Neuronal stem cell (in vitro differentiated cells): Measurements from ENCODE around the gene MUC20.
"Not testable (repeated sequence)": the region's sequence is repeated elsewhere in the genome, so short reads cannot be mapped to it uniquely, and the experiment has no call there.

ENCODE experiments used
- DNase-seq: peaks from one replicate; pipeline ENCODE4 v3.0.0-alpha.2; 2013; ENCODE audit warnings: low spot score
- H2AFZ ChIP-seq: one replicate; pipeline ENCODE4 v1.6.1; 2013; ENCODE audit warnings: mild to moderate bottlenecking, low read length, inconsistent platforms
- H2AK5ac ChIP-seq: 2 replicates; pipeline ENCODE4 v1.6.1; 2013; ENCODE audit warnings: low read depth, mild to moderate bottlenecking, inconsistent platforms, low read length, moderate library complexity, mixed read lengths
- H2BK120ac ChIP-seq: 2 replicates; pipeline ENCODE4 v1.6.1; 2013; ENCODE audit warnings: low read depth, mild to moderate bottlenecking, inconsistent platforms, low read length, moderate library complexity, mixed read lengths
- H2BK12ac ChIP-seq: one replicate; pipeline ENCODE4 v1.6.1; 2013; ENCODE audit warnings: low read length, inconsistent platforms
- H2BK15ac ChIP-seq: 2 replicates; pipeline ENCODE4 v1.6.1; 2013; ENCODE audit warnings: mild to moderate bottlenecking, low read length, inconsistent platforms, mixed read lengths
- H2BK5ac ChIP-seq: one replicate; pipeline ENCODE4 v1.6.1; 2013; ENCODE audit warnings: inconsistent platforms, mild to moderate bottlenecking, low read length, moderate library complexity
- H3K14ac ChIP-seq: one replicate; pipeline ENCODE4 v1.6.1; 2013; ENCODE audit warnings: low read length, inconsistent platforms
- H3K18ac ChIP-seq: 2 replicates; pipeline ENCODE4 v1.6.1; 2013; ENCODE audit warnings: low read length, inconsistent platforms
- H3K23ac ChIP-seq: 2 replicates; pipeline ENCODE4 v1.6.1; 2013; ENCODE audit warnings: low read depth, mild to moderate bottlenecking, mixed read lengths, low read length, inconsistent platforms; ENCODE audit not compliant: poor library complexity
- H3K27ac ChIP-seq: replicated peaks from 3 replicates; pipeline ENCODE4 v1.5.1; 2013; ENCODE audit warnings: low read length, inconsistent platforms
- H3K27me3 ChIP-seq, 3 experiments: 2 replicates each; pipeline ENCODE4 v1.6.1; 2013; ENCODE audit warnings: low read length in 3 of 3, mild to moderate bottlenecking in 2 of 3, inconsistent platforms in 1 of 3, low read depth in 1 of 3, mixed read lengths in 1 of 3, moderate library complexity in 1 of 3; ENCODE audit not compliant: control insufficient read depth in 3 of 3, insufficient read depth in 3 of 3
- H3K36me3 ChIP-seq, 2 donors: replicated peaks in 1 of 2; 2 replicates each; pipeline ENCODE4 v1.6.1; 2013; ENCODE audit warnings: low read length in 2 of 2; ENCODE audit not compliant: control insufficient read depth in 2 of 2, insufficient read depth in 2 of 2
- H3K4ac ChIP-seq: 2 replicates; pipeline ENCODE4 v1.6.1; 2013; ENCODE audit warnings: inconsistent platforms, mild to moderate bottlenecking, low read length, moderate library complexity
- H3K4me1 ChIP-seq, 2 donors: 1 replicate in 1 of 2; 2 replicates in 1 of 2; pipeline ENCODE4 v1.6.1; 2013; ENCODE audit warnings: low read length in 2 of 2, low read depth in 1 of 2; ENCODE audit not compliant: control insufficient read depth in 2 of 2, insufficient read depth in 1 of 2
- H3K4me2 ChIP-seq: one replicate; pipeline ENCODE4 v1.6.1; 2013; ENCODE audit warnings: mild to moderate bottlenecking, low read length, inconsistent platforms; ENCODE audit not compliant: insufficient read depth, poor library complexity, severe bottlenecking
- H3K4me3 ChIP-seq, 2 donors: 2 replicates each; pipeline ENCODE4 v1.5.1; 2013; ENCODE audit warnings: low read length in 2 of 2, mild to moderate bottlenecking in 2 of 2, inconsistent platforms in 1 of 2, moderate library complexity in 1 of 2
- H3K79me1 ChIP-seq: one replicate; pipeline ENCODE4 v1.6.1; 2013; ENCODE audit warnings: low read depth, mild to moderate bottlenecking, inconsistent platforms, low read length, moderate library complexity
- H3K9ac ChIP-seq: one replicate; pipeline ENCODE4 v1.6.1; 2013; ENCODE audit warnings: mild to moderate bottlenecking, low read depth, low read length, inconsistent platforms; ENCODE audit not compliant: poor library complexity
- H3K9me3 ChIP-seq, 2 donors: replicated peaks in 1 of 2; 2 replicates each; pipeline versions ENCODE3 to v1.6.1; 2013; ENCODE audit warnings: low read length in 2 of 2, mild to moderate bottlenecking in 2 of 2, inconsistent platforms in 1 of 2, low read depth in 1 of 2, mixed read lengths in 1 of 2, moderate library complexity in 1 of 2; ENCODE audit not compliant: control insufficient read depth in 2 of 2, insufficient read depth in 1 of 2
- H4K8ac ChIP-seq: one replicate; pipeline ENCODE4 v1.6.1; 2013; ENCODE audit warnings: low read depth, mild to moderate bottlenecking, inconsistent platforms, low read length, moderate library complexity
- H4K91ac ChIP-seq: one replicate; pipeline ENCODE4 v1.6.1; 2013; ENCODE audit warnings: low read length, low read depth, mild to moderate bottlenecking, inconsistent platforms; ENCODE audit not compliant: poor library complexity
- WGBS, 2 donors: extraction: QIAGEN DNeasy Blood & Tissue Kit; methylation state at CpG; one replicate each; pipeline ENCODE4 v1.1.7; 2013; ENCODE audit warnings: missing lambda C conversion rate in 2 of 2, mixed read lengths in 1 of 2; ENCODE audit not compliant: insufficient read length in 2 of 2, insufficient replicate concordance in 1 of 2; ENCODE audit errors: extremely low coverage in 2 of 2; 5-methylcytosine and 5-hydroxymethylcytosine counted together

The MUC20 gene

DNA sequence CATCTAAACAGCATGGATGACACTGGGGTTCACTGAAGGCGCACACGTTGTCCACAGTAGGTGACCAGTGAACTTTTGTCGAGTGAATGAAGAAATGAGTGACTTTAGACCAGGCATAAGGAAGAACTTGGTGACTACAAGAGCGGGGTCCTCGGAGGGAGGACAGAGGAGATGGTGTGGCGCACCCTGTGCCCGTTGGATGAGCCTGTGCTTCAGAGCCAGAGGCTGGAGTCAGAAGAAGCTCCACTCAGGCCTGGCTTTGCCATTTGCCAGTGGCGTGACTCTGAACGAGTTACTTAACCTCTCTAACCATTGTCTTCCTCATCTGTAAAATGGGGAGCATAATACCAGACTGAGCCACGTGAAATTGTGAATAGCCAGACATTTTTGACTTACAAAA is 48.8 kb downstream of the MUC20 start:
- no peak overlapping the region for H2BK5ac ChIP-seq
- H3K27ac ChIP-seq = no peak overlapping the region
- no peak overlapping the region for H2AK5ac ChIP-seq
- no peak overlapping the region for H2AFZ ChIP-seq
- H2BK120ac ChIP-seq = no peak overlapping the region
- no peak overlapping the region for H3K9ac ChIP-seq
- H3K4me1 ChIP-seq = no peaks in the 10 kb centered on the region
- peak overlapping the region; percentile 34 for H3K23ac ChIP-seq
- H2BK15ac ChIP-seq = no peak overlapping the region
- no peaks in the 10 kb centered on the region for H3K9me3 ChIP-seq
- H3K79me1 ChIP-seq = peaks cover 1% of the 10 kb centered on the region
- no peak overlapping the region for H3K4me2 ChIP-seq
- H3K4ac ChIP-seq = peak overlapping the region; percentile 10
- H3K36me3 ChIP-seq = no peaks in the 10 kb centered on the region
- DNase-seq = no peak
- no peak overlapping the region for H2BK12ac ChIP-seq
- no peak overlapping the region for H3K4me3 ChIP-seq
- H4K8ac ChIP-seq = no peak overlapping the region
- H3K27me3 ChIP-seq = peaks cover 0 to 3% (median 0%) of the 10 kb centered on the region in 3 experiments
- no peak overlapping the region for H3K14ac ChIP-seq
- H4K91ac ChIP-seq = no peak overlapping the region
- H3K18ac ChIP-seq = no peak overlapping the region
- WGBS, 2 donors = no CpG with 5 or more reads among the region's 10 CpGs

DNA sequence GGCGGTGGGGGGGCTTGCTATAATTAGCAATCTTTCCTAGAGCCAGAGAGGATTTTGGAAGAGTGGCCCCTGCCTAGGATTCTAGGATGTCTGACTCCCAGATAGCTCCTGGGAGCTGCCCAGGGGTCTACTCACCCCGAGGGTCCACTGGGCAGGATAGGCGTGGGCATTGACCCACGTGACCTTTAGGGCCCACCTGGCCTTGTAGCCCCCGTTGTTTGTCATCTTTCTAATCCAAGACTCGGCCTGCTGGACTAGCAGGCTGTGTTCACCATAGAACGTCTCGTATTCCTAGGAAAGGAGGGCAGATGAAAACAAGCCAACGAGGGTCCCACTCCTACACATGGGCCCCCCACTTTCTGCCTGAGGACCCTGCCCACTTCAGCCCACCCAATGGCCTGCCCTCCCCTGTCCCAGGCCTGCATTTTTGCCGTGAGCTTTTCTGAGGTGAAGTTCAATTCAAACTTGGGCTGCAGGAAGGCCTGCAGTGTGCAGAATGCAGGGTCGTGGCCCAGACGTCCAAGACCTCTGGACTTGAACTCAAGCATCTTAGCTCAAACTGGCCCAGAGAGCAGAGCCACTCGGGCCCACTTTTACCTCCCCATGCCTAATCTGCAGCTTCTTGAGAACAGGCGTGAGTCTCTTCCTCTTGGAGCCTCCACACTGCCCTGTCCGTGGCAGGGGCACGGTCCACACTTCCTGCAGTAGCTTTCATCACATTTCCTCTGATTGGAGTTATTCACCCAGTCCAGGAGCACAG is 49.5 kb downstream of the MUC20 start:
- H3K23ac ChIP-seq = no peak overlapping the region
- H4K8ac ChIP-seq = no peak overlapping the region
- no peak overlapping the region for H3K4ac ChIP-seq
- DNase-seq = no peak
- no peak overlapping the region for H2BK15ac ChIP-seq
- no peak overlapping the region for H3K27ac ChIP-seq
- no peak overlapping the region for H4K91ac ChIP-seq
- no peak overlapping the region for H3K4me3 ChIP-seq
- H2BK5ac ChIP-seq = no peak overlapping the region
- no peaks in the 10 kb centered on the region for H3K9me3 ChIP-seq
- peaks cover 1% of the 10 kb centered on the region for H3K79me1 ChIP-seq
- H3K4me1 ChIP-seq = no peaks in the 10 kb centered on the region
- no peak overlapping the region for H3K9ac ChIP-seq
- no peak overlapping the region for H3K14ac ChIP-seq
- no CpG with 5 or more reads among the region's 16 CpGs for WGBS, 2 donors
- no peak overlapping the region for H2BK12ac ChIP-seq
- H2BK120ac ChIP-seq = no peak overlapping the region
- no peak overlapping the region for H3K18ac ChIP-seq
- H3K27me3 ChIP-seq = peaks cover 0 to 2% (median 0%) of the 10 kb centered on the region in 3 experiments
- no peak overlapping the region for H2AK5ac ChIP-seq
- no peak overlapping the region for H3K4me2 ChIP-seq
- no peak overlapping the region for H2AFZ ChIP-seq
- no peaks in the 10 kb centered on the region for H3K36me3 ChIP-seq

DNA sequence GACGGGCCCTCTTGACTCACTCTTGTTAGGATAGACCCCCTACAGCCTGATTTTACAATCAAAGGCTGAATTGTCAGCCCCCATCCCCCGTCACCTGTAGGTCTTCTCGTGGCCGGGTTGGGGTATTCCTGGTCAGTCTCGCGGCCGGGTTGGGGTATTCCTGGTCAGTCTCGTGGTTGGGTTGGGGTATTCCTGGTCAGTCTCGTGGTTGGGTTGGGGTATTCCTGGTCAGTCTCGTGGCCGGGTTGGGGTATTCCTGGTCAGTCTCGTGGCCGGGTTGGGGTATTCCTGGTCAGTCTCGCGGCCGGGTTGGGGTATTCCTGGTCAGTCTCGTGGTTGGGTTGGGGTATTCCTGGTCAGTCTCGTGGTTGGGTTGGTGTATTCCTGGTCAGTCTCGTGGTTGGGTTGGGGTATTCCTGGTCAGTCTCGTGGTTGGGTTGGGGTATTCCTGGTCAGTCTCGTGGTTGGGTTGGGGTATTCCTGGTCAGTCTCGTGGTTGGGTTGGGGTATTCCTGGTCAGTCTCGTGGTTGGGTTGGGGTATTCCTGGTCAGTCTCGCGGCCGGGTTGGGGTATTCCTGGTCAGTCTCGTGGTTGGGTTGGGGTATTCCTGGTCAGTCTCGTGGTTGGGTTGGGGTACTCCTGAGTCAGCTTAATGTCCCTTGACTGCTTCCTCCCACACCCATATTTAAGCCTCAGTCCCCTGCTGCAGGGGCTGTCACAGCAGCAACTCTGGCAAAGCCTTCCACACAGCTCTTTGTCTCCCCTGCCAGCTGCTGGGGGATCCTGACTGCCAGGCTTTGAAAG is 50.3 kb downstream of the MUC20 start:
- H3K4ac ChIP-seq, H3K18ac ChIP-seq, H2BK12ac ChIP-seq, H3K36me3 ChIP-seq, H3K9me3 ChIP-seq, H3K9ac ChIP-seq, H2AK5ac ChIP-seq, H2BK15ac ChIP-seq, H3K23ac ChIP-seq, H3K4me1 ChIP-seq, H3K27ac ChIP-seq, H3K14ac ChIP-seq, H2BK120ac ChIP-seq, H2AFZ ChIP-seq, H2BK5ac ChIP-seq, H3K79me1 ChIP-seq, DNase-seq, H3K4me2 ChIP-seq, H4K8ac ChIP-seq, H4K91ac ChIP-seq, H3K27me3 ChIP-seq, H3K4me3 ChIP-seq: not testable (repeated sequence)
- no CpG with 5 or more reads among the region's 28 CpGs for WGBS, 2 donors

DNA sequence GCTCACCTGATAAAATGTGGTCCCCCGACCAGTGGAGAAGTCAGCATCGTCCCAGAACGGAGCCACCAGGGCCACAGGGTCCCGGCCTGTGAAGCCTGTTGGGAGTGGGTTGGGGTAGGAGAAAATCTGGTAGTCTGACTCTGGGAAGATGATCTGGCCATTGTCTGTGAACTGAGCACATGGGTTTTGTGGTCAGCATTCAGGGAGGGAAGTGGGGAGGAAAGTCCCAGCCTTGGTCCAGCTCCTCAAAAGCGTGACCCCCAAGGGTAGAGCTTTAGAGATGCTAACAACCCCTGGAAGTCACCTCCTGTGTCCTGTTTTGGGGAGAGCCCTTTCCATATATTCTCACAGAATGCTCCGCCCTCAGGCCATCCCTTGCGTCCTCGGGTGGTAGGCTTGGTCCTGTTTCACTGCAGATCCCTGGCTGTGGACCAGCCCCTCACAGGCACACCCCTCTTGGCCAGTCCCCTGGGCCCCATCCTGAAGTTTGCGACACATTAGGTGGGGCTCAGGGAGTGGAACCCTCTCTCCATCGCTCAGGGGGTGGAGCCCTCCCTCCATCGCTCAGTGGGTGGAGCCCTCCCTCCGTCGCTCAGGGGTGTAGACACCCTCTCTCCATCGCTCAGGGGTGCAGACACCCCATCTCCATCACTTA is 51.0 kb downstream of the MUC20 start:
- peaks cover 1% of the 10 kb centered on the region for H3K79me1 ChIP-seq
- H3K36me3 ChIP-seq = no peaks in the 10 kb centered on the region
- H3K4me1 ChIP-seq = no peaks in the 10 kb centered on the region
- no peak overlapping the region for H3K4me2 ChIP-seq
- H2BK120ac ChIP-seq = no peak overlapping the region
- H3K9me3 ChIP-seq = no peaks in the 10 kb centered on the region
- no peak overlapping the region for H3K27ac ChIP-seq
- no peak overlapping the region for H3K9ac ChIP-seq
- no peak for DNase-seq
- no peak overlapping the region for H2BK12ac ChIP-seq
- H3K4ac ChIP-seq = no peak overlapping the region
- H2AK5ac ChIP-seq = no peak overlapping the region
- no peak overlapping the region for H4K91ac ChIP-seq
- WGBS, 2 donors = no CpG with 5 or more reads among the region's 14 CpGs
- peak overlapping the region; percentile 11 for H3K23ac ChIP-seq
- no peak overlapping the region for H3K18ac ChIP-seq
- peaks cover 0 to 2% (median 0%) of the 10 kb centered on the region in 3 experiments for H3K27me3 ChIP-seq
- no peak overlapping the region for H3K4me3 ChIP-seq
- no peak overlapping the region for H2BK15ac ChIP-seq
- no peak overlapping the region for H2BK5ac ChIP-seq
- H4K8ac ChIP-seq = no peak overlapping the region
- H3K14ac ChIP-seq = no peak overlapping the region
- H2AFZ ChIP-seq = no peak overlapping the region
